GM12801 (cell line): ENCODE data around the gene RHOV.

Experiments used
- CTCF ChIP-seq: IDR thresholded peaks from one replicate; pipeline ENCODE4 v1.5.1; 2011; ENCODE audit warnings: control low read depth; ENCODE audit not compliant: insufficient read length; ENCODE audit errors: extremely low read depth

The RHOV gene

GRCh38 chr15:40855706-40856234 lies 18.3 kb downstream of the RHOV start:
- TF ChIP-seq CTCF, result no peak

GRCh38 chr15:40854161-40854560 lies 19.9 kb downstream of the RHOV start:
- no peak for TF ChIP-seq CTCF

- no peak for TF ChIP-seq CTCF
Observed at GRCh38 chr15:40853241-40853890, 20.7 kb downstream of the RHOV start.

GRCh38 chr15:40852529-40852928 lies 21.5 kb downstream of the RHOV start:
- TF ChIP-seq CTCF, result no peak

GRCh38 chr15:40850576-40851112 lies 23.4 kb downstream of the RHOV start:
- no peak for TF ChIP-seq CTCF

GRCh38 chr15:40847223-40847961 lies 26.6 kb downstream of the RHOV start:
- no peak for TF ChIP-seq CTCF

- TF ChIP-seq CTCF, result no peak
Observed at GRCh38 chr15:40846841-40847222, 27.2 kb downstream of the RHOV start.
